LNCAP (cell line): Measurements from ENCODE around the gene UST.
A peak's percentile ranks its signal among the peaks of the same experiment; 100 is the strongest.

Experiments
- CTCF ChIP-seq: fragments of 450-650 bp; IDR thresholded peaks from 2 replicates; pipeline ENCODE4 v1.5.1; 2017; ENCODE audit warnings: mild to moderate bottlenecking

Gene UST

GRCh38 chr6:148959008-148959407 lies 212.2 kb downstream of the UST start:
- peak; percentile 34; the same call in 1 of the 2 replicates for TF ChIP-seq CTCF

GRCh38 chr6:148959501-148959900 lies 212.7 kb downstream of the UST start:
- no peak for TF ChIP-seq CTCF

- no peak for TF ChIP-seq CTCF
Measured at GRCh38 chr6:148962854-148963515, 216.2 kb downstream of the UST start.

- no peak for TF ChIP-seq CTCF
Measured at GRCh38 chr6:148963738-148964137, 216.9 kb downstream of the UST start.

GRCh38 chr6:148964467-148964866 lies 217.6 kb downstream of the UST start:
- no peak for TF ChIP-seq CTCF

GRCh38 chr6:148965287-148965686 lies 218.5 kb downstream of the UST start:
- TF ChIP-seq CTCF = no peak

- TF ChIP-seq CTCF = no peak
Measured at GRCh38 chr6:148967011-148967520, 220.2 kb downstream of the UST start.

- TF ChIP-seq CTCF = no peak
Measured at GRCh38 chr6:148967541-148967956, 220.7 kb downstream of the UST start.
